22Rv1 (cell line): ENCODE measurements around the gene SIX3.

ENCODE experiments used
- H3K27ac ChIP-seq: fragments of 450-650 bp; 2 replicates; pipeline ENCODE4 v1.5.1; 2017
- ZFX ChIP-seq: fragments of 450-650 bp; IDR thresholded peaks from 2 replicates; pipeline ENCODE4 v1.6.1; 2017; ENCODE audit warnings: antibody characterized with exemption, borderline replicate concordance
- TF ChIP-seq, protein P1 (sequence below): fragments of 450-650 bp; IDR thresholded peaks from 2 replicates; pipeline ENCODE4 v1.5.1; 2017; ENCODE audit warnings: mild to moderate bottlenecking

The SIX3 gene

DNA sequence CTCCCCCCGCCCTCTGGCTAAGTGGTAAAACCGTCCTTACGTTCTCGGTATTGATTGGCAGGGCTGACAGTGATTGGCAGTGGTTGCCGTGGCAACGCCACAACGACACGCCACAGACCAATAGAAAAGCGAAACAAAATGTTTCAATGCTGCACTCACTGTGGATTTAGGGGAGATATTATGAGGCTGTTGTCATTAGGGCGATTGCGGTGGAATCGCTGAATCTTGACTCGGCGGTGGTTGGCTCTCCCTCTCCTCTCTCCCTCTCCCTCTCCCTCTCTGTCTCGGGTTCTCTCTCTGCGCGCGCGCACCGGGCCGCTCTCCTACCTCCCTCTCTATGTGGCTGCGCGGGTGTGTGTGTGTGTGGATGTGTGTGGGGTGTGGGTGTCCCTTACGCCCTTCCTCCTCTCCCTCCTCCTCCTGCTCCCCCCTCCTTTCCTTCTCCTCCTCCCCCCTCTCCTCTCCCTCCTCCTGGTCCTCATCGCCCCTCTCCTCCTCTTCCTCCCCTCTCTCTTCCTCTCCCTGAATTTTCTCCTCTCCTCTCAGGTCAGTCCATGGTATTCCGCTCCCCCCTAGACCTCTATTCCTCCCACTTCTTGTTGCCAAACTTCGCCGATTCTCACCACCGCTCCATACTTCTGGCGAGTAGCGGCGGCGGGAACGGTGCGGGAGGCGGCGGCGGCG is at the start of gene SIX3:
SIX3 (plus strand) TSS at position 152 of the 684 bp plus-strand sequence; CDS start at position 555, 403 bp downstream.
- TF ChIP-seq, protein P1, sequence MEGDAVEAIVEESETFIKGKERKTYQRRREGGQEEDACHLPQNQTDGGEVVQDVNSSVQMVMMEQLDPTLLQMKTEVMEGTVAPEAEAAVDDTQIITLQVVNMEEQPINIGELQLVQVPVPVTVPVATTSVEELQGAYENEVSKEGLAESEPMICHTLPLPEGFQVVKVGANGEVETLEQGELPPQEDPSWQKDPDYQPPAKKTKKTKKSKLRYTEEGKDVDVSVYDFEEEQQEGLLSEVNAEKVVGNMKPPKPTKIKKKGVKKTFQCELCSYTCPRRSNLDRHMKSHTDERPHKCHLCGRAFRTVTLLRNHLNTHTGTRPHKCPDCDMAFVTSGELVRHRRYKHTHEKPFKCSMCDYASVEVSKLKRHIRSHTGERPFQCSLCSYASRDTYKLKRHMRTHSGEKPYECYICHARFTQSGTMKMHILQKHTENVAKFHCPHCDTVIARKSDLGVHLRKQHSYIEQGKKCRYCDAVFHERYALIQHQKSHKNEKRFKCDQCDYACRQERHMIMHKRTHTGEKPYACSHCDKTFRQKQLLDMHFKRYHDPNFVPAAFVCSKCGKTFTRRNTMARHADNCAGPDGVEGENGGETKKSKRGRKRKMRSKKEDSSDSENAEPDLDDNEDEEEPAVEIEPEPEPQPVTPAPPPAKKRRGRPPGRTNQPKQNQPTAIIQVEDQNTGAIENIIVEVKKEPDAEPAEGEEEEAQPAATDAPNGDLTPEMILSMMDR = no peak
- no peak for TF ChIP-seq ZFX
- no peak within 1 kb of the TSS for H3K27ac ChIP-seq

DNA sequence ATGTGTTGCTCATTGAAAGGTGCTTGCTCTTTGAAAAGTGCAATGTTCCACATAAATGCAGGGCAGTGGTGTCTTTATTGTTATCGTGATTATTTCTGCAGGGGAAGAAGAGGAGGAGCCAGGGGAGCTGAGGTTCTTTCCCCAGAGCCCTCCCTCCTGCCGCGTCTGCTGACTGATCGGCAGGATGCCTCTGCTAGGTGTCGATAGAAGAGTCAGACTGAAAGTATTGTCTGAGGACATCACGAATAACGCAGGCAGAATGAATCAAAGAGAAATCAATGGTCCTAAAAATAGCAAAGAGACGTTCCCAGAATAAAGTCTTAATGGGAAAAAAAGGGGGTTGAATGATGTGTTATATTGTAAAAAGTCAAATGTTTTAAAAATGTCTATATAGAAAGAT is 47.4 kb upstream of the SIX3 start:
- TF ChIP-seq, protein P1 = no peak
- no peak for TF ChIP-seq ZFX
- no peak overlapping the region for H3K27ac ChIP-seq

DNA sequence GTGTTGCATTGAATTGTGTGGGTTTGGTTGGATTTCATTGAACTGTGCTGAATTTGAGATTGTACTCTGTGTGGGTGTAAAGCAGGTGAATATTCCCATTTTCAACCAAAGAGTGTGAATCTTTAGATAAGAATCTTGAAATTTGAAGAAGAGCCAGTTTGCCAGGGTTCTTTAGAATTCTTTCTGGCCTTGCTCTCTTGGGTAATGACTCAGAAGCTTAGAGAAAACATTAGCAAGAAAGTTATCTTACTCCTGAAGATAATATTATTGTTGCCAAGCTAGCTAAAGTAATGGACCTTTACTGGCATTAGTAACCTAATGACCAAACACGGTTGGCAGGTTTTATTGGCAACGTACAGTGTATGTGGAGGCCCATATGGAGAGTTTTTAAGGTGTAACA is 46.4 kb upstream of the SIX3 start:
- TF ChIP-seq, protein P1 = no peak
- TF ChIP-seq ZFX = no peak
- H3K27ac ChIP-seq = no peak overlapping the region

DNA sequence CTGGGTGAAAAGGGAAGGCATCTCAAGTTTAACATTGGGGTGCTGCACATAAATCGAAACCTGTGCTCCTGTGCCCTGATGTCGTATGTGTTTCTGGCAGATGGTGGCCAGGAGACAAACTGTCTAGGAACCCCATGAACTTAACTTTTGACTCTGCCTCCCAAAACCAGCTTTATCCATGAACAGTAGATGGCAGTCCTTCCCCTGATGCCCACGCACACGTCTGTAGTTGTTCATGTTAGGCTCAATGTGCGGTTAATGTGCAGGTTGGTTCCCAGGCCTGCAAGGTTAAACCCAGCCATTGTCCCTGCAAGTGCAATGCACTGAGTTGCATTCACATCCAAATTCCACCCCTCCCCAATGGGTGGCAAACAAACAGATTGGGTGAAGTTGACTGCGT is 44.1 kb upstream of the SIX3 start:
- TF ChIP-seq ZFX = no peak
- TF ChIP-seq, protein P1 = no peak

DNA sequence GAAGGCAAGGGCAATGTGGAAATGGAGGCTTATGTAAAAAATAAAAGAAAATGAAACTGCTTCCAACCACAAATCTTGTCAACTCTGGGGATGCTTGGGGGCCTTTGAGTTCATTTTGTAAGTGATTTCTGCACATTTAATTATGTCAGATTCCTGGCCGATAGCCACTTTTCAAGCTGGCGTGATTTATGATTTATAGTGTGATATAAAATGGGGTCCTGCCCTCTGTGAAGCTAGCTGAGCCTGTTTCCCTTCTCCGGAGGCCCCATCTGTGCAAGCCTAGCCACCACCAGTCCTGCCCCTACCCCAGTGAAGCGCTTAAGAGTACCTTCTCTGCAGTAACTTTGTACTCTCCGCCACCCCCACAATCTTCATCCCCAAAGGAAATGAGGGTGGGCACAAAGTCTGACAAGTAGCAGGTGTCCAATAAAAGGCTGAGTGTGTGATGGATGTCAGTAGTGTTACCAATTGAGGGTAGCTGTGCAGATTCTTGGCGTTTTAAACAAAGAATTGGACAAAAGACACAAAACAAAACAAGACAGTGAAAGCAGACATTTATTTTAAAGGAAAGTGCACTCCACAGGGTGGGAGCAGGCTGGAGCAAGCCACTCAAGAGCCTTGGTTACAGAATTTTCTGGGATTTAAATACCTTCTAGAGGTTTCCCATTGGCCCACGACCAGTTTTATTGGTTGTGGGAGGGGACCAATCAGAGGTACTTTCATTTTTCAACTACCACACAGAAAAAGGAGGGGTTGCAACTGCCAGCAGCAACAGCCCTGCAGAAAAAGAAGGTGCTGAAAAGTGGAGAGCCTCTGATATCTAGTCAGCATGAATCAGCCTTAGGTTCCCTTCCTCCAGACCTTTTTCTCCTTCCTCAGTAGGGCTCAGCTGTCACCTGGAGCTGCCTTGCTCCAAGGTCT is 39.0 kb upstream of the SIX3 start:
- no peak overlapping the region for H3K27ac ChIP-seq
- no peak for TF ChIP-seq ZFX
- TF ChIP-seq, protein P1 = no peak

More for the DNA sequence above, 44.1 kb upstream of the SIX3 start:
- no peak overlapping the region for H3K27ac ChIP-seq

DNA sequence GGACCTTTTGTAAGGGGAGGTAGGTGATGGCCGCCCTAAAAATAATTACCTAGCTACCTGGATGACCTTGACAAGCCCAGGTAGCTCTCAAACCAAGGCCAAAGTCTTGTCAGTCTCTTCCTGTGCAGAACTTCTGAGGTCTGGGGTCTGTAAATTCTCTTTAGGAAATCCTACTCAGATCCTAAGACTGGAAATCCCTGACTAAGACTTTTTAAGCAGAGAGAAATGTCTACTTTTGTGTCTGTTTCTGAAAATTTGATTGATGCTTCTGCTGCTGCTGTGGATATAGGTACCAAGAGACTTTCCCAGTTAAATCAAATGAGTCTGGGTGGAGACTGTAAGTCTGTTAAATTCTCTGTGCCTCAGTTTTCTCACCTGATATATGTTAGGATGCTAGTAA is 36.9 kb upstream of the SIX3 start:
- no peak for TF ChIP-seq ZFX
- TF ChIP-seq, protein P1 = no peak
- no peak overlapping the region for H3K27ac ChIP-seq

DNA sequence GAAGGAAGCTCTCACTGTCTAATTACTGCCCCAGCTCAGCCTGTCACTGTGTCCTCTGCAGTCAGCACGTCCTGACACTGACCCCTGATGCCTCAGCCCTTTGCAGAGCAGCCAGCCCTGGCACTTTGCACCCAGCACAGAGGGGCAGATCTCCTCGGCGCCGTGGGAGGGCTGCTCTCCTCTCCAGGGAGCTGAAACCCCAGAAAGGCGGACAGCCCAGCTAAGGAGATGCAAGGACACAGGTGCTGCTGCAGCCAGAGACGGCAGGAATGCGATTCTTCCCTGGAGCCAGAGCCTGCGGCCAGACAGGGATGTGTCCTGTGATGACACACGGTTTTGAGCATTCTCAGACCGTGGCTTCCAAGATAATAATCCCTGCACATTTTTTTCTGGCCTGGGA is 34.5 kb upstream of the SIX3 start:
- TF ChIP-seq, protein P1 = no peak
- TF ChIP-seq ZFX = no peak
- H3K27ac ChIP-seq = no peak overlapping the region
